ENCODE measurements around the gene SNX3.

- TF ChIP-seq CTCF (IDR thresholded peaks at IDR 0.05; ENCODE audit: low read depth, low read length) = no peak
- no peak for TF ChIP-seq POLR2A (IDR thresholded peaks at IDR 0.05; ENCODE audit: extremely low read depth, insufficient read length)
- TF ChIP-seq MAX (IDR thresholded peaks at IDR 0.05; ENCODE audit: low read depth, low read length) = no peak
- no peak for TF ChIP-seq MYC (IDR thresholded peaks at IDR 0.05; ENCODE audit: low read depth, low read length)
Observed at GRCh38 chr6:108254433-108255410, 6.1 kb downstream of the SNX3 start.

Data from NB4 (cell line).